Activated CD4-positive, alpha-beta T cell treated with anti-CD3 and anti-CD28 coated beads, Interleukin-2, Interleukin-6, amounts not matched to agents 100 ng/mL and 50 ng/mL, durations not matched to agents 16 hours and 8 hours (primary cell): ENCODE data around the gene MAZ.

ENCODE experiments used
- DNase-seq: peaks from one replicate; pipeline ENCODE4 v3.0.0-alpha.2; 2020

MAZ gene

GRCh38 chr16:29809850-29810698 lies 3.7 kb downstream of the MAZ start:
- peak; percentile 57 for DNase-seq

- DNase-seq: no peak
Observed at GRCh38 chr16:29810699-29811169, 4.4 kb downstream of the MAZ start.

DNA sequence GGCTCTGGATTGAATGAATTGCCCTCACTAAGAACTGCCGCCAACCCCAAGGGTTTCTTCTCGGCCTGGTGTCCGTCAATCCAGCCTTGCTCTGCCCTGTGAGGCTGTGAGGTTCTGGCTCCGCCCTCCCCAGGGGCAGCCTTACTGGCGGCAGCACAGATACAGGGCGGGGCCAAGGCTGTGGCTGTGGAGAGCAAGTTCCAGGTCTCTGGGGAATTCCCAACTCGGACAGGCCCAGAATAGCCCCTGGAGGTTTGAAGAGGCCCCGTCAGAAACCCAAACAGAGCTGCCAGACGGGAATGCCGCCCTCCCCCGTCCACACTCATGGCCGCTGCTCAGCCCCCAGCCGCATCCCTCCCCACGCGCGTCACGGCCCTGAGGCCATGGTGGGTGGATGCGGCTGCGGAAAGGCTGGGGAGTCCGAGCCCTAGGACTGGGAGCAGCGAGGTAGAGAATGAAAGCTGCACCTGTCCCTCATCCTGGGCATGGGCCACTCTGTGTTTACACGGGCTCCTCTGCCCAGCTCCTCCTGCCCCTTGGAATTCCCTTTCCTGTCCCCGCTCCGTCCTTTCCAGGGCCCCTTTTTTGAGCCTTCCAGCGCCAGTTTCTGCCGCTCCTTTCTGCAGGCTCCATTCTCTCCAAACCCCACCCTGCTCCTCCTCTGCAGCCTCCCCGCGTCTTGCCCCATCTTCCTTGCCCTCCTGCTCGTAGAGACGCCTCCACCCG lies 5.0 kb downstream of the MAZ start:
- peak; percentile 91 for DNase-seq

- peak; percentile 68 for DNase-seq
Observed at GRCh38 chr16:29811896-29812665, 5.8 kb downstream of the MAZ start, which contains the start of gene PRRT2. Gene PRRT2, plus strand, starts transcription at chr16:29812193. Its CDS starts 862 bp downstream, at chr16:29813055.

DNA sequence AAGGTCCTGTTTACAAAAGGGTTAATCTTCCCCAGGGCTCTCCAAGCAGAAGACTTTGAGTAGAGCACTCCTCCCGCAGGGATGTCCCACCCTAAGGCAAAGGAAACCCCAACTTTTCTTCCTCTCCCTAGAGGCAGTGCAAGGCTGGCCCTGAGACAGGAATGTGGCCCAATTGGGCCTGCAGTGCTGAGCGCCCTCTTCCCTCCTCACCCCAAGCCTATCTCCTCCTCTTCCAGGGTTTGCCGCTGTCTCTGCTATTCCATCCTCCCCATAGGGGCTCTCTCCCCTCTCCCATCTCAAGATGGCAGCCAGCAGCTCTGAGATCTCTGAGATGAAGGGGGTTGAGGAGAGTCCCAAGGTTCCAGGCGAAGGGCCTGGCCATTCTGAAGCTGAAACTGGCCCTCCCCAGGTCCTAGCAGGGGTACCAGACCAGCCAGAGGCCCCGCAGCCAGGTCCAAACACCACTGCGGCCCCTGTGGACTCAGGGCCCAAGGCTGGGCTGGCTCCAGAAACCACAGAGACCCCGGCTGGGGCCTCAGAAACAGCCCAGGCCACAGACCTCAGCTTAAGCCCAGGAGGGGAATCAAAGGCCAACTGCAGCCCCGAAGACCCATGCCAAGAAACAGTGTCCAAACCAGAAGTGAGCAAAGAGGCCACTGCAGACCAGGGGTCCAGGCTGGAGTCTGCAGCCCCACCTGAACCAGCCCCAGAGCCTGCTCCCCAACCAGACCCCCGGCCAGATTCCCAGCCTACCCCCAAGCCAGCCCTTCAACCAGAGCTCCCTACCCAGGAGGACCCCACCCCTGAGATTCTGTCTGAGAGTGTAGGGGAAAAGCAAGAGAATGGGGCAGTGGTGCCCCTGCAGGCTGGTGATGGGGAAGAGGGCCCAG lies 6.7 kb downstream of the MAZ start:
- no peak for DNase-seq

DNA sequence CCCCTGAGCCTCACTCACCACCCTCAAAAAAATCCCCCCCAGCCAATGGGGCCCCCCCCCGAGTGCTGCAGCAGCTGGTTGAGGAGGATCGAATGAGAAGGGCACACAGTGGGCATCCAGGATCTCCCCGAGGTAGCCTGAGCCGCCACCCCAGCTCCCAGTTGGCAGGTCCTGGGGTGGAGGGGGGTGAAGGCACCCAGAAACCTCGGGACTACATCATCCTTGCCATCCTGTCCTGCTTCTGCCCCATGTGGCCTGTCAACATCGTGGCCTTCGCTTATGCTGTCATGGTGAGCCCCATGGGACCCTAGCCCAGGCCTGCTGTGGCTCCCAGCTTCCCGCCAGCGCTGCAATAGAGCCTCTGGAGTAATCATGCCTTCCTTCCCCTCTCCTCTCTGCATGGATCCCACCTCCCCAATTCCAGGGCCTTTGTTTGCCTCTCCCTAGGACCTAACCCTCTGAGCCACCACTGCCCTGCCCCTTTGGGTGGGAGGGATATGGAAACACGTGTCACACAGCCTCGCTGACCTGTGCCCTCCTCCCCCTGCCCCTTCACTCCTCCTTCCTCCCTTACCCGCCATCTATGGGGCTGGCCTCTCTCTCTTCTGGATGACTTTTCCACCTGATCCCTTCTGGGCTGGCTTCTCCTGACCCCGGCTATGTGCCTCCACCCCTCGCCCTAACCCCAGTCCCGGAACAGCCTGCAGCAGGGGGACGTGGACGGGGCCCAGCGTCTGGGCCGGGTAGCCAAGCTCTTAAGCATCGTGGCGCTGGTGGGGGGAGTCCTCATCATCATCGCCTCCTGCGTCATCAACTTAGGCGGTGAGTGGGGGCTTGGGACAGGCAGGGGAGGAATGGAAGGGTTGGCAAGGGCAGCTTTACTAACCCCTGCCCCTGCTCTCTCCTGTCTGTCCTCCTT lies 7.6 kb downstream of the MAZ start:
- no peak for DNase-seq

DNA sequence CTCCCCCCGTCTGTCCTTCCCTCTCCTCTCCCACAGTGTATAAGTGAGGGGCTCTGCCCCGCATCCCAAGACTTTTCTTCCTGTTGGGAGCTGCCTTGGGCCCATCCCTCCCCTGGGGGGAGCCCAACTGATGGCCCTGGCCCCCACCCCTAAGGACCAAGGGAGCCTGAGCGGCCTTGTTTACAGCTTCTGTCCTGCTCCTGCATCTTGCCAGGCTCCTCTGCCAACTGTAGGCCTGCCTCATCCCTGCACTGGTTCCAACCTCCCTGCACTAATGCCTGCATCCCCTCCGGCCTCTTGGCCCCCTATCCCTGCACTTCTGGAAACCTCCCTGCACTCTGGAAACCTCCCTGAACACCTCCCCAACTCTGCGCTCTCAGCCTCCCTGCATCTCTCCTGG lies 8.3 kb downstream of the MAZ start:
- no peak for DNase-seq

GRCh38 chr16:29815032-29815721 lies 8.8 kb downstream of the MAZ start:
- DNase-seq: no peak

GRCh38 chr16:29815793-29816693 lies 9.7 kb downstream of the MAZ start, which contains the start of gene PAGR1:
Gene PAGR1, plus strand, starts transcription at chr16:29816152. Its CDS starts 374 bp downstream, at chr16:29816526.
- DNase-seq: peak; percentile 99

- peak; percentile 79 for DNase-seq
Observed at GRCh38 chr16:29816694-29817441, 10.5 kb downstream of the MAZ start.

DNA sequence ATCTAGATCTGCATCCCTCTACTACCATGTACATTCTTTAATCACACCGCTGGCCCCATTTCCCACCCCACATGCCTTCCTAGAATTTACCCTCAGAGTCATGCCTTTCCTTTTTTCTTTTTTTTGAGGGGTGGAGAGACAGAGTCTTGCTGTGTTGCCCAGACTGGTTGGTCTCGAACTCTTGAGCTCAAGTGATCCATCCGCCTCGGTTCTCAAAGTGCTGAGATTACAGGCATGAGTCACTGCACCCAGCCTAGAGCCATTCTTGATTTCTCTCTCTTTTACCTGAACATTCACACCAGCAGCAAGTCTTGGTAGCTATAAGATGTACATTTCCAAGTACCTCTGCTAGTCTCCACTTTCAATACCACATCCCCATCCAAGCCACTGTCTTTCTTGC lies 11.8 kb downstream of the MAZ start:
- no peak for DNase-seq

DNA sequence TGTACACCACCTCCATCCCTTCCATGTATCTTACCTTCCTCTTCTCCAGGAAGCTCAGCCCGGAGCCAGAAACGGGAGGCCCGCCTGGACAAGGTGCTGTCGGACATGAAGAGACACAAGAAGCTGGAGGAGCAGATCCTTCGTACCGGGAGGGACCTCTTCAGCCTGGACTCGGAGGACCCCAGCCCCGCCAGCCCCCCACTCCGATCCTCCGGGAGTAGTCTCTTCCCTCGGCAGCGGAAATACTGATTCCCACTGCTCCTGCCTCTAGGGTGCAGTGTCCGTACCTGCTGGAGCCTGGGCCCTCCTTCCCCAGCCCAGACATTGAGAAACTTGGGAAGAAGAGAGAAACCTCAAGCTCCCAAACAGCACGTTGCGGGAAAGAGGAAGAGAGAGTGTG lies 13.2 kb downstream of the MAZ start:
- DNase-seq: no peak

DNA sequence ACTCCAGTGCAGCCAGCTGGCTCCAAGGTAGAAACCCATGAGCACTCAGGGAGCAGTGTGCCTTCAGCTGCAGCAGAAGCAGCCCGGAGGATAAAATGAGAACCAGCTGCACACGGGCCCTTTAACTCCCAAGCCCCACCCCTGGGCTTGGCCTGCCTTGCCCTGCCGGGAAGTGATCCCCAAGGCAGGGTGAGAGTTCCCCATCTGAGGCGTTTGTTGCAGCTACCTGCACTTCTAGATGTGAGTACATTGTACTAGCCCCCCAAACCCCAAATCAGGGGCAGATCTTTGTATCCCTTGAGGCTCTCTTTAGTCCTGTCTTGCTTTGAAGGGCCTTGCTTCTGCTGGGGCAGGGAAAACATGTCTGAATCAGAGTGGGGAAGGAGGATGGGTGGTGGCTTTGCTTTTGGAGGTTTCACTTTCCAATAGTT lies 14.0 kb downstream of the MAZ start, which contains the start of gene MVP:
Gene MVP, plus strand, starts transcription at position 192 of the 431 bp plus-strand sequence. CDS start 10,088 bp downstream, outside the sequence.
- peak; percentile 76 for DNase-seq

DNA sequence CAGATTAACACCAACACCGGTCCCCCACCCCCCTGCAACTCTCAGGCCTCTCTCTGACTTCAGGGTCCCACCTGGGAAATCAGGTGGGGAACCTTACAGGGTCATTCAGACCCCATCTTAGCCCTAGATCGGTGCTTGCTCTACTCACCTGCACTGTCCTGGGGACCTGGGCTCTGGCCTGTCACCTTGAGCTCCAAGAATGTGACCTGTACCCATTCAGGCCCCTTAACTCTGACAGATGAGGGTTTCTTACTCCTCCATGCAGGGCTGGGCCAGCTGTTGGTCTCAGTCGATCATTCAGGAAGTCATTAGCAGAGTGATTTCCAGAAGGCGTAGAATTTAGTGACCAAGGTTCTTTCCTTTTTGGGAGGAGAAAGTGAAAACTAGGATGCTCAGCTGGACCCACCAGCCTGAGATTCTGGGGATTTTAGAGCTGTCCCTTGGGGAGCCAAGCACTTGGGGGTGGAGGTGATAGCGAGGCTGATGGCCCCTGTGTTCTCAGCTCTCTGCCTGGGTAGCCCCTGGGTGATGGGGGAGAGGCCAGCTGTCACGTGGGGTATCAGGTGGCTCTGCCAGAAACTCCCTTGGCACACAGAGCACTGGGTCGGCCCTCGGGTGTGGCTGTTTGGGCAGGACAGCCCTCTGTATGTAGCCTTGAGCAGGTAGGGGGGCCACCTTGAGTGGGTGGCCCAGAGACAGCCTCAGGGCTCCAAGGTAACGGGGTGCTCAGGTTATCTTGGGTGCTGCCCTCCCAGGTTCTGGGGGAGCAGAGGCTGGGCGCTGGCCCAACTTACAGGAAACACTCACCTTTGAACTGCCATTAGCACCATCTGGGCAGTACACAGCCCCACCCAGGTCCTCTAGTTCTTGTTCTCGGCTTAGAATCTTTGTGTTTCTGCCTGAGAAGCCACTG lies 14.7 kb downstream of the MAZ start:
- peak; percentile 66 for DNase-seq

DNA sequence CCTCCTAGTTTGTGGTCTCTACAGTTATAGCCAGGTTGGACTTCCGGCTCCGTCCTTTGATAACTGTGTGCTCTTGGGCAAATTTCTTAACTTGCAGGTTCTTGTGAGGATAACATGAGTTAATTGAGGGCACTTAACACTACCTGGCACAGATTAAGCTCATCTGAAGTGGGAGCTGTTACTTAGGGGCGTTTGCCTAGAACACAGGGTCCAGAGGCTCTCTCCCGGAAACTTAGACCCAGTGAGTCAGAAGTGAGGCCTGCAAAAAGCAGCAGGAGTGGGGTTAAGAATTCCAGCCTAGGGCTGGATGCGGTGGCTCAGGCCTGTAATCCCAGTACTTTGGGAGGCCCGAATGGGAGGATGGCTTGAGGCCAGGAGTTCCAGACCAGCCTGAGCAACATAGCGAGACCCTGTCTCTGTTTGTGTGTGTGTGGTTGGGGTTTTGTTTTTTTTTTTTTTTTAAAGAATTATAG lies 15.3 kb downstream of the MAZ start:
- no peak for DNase-seq

DNA sequence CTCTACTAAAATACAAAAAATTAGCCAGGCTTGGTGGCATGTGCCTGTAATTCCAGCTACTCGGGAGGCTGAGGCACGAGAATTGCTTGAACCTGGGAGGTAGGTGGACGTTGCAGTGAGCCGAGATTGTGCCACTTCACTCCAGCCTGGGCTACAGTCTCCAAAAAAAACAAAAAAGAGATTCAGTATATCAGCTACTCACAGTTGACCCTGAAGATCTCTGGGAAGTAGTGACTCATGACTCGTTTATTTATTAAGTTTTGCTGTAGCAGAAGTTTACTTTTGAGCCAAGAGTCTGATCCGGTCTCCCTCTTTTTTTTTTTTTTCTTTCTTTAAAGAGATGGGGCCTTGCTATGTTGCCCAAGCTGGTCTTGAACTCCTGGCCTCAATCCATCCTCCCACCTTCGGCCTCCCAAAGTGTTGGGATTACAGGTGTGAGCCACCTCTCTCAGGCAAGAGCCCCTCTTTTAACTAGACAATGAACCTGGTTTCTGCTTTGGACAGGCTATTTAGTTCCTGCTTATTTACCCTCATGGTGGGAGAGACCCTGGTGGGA lies 18.3 kb downstream of the MAZ start:
- no peak for DNase-seq
